SJSA1 (cell line): Measurements from ENCODE around the gene SYS1. TPM values are rescaled to one million over a fixed set of nuclear protein-coding genes. Genes with fewer than 3 reads are reported as not detected.
A peak's percentile ranks its signal among the peaks of the same experiment; 100 is the strongest.
"Not testable (repeated sequence)": the region's sequence is repeated elsewhere in the genome, so short reads cannot be mapped to it uniquely, and the experiment has no call there.

Experiments
- DNase-seq, 2 experiments: peaks; one replicate each; pipeline ENCODE4 v3.0.0-alpha.2; 2015 to 2020; ENCODE audit warnings: low spot score in 2 of 2, low read depth in 1 of 2
- H3K27ac ChIP-seq: fragments of 250-450 bp; sonication (Bioruptor Pico); 2 replicates; pipeline ENCODE4 v1.5.1; 2020; ENCODE audit warnings: mild to moderate bottlenecking, moderate library complexity
- H3K27me3 ChIP-seq: fragments of 250-450 bp; sonication (Bioruptor Pico); replicated peaks from 2 replicates; pipeline ENCODE4 v1.5.1; 2020; ENCODE audit warnings: mild to moderate bottlenecking, moderate library complexity
- H3K36me3 ChIP-seq: fragments of 250-450 bp; sonication (Bioruptor Pico); 2 replicates; pipeline ENCODE4 v1.5.1; 2020; ENCODE audit warnings: mild to moderate bottlenecking
- H3K4me1 ChIP-seq: fragments of 250-450 bp; sonication (Bioruptor Pico); replicated peaks from 2 replicates; pipeline ENCODE4 v1.6.1; 2021; ENCODE audit warnings: mild to moderate bottlenecking
- H3K4me3 ChIP-seq: fragments of 250-450 bp; sonication (Bioruptor Pico); 2 replicates; pipeline ENCODE4 v1.5.1; 2020; ENCODE audit warnings: mild to moderate bottlenecking
- H3K9me3 ChIP-seq: fragments of 250-450 bp; sonication (Bioruptor Pico); replicated peaks from 2 replicates; pipeline ENCODE4 v1.5.1; 2020; ENCODE audit warnings: mild to moderate bottlenecking
- total RNA-seq: library from RNA; depleted of rRNA; stranded (reverse); fragments of >200 nt; shearing (Covaris generic); gene quantifications from 2 replicates; pipeline ENCODE4 v1.2.3, GENCODE V29; 2014

Gene SYS1
- total RNA-seq, 1 experiment from 2014 or later, result 7.3 TPM

DNA sequence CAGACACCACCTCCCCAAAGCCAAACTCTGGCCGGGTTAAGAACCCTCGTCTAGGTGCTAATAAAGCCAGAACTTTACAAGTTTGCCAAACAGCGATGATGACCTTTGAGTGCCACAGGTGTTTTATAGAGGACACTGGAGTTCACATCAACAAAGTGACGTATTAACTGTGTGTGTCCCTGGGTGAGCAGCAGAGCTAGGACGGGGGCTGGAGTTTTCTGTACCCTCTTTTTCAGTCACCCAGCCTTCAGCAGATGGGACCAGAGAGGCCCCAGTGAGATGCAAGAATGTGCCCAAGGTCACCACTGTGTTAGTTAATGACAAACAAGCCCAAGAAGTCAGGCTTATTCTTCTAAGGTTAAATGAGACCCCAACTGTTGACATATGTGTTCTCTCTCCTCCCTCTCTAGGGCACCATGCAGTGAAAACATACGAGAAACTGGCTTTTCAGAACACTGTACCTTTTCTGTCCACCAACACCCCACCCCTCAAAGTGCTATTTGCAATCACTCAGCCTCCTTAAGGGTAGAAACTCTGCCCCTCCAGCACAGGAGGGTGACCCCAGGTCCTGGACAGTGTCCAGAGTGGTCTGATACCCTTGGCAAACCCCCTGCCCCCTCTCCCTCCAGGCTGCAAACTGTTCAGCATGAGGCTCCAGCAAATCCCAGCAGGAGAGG is 20.0 kb upstream of the SYS1 start:
- H3K4me3 ChIP-seq, result no peak overlapping the region
- no peak overlapping the region; the same call in 1 of the 2 replicates for H3K27ac ChIP-seq
- no peaks in the 10 kb centered on the region; the same call in 1 of the 2 replicates for H3K9me3 ChIP-seq
- H3K4me1 ChIP-seq, result peaks cover 89% of the 10 kb centered on the region
- no peak for DNase-seq
- H3K27me3 ChIP-seq, result no peaks in the 10 kb centered on the region
- H3K36me3 ChIP-seq, result peaks cover 71% of the 10 kb centered on the region

DNA sequence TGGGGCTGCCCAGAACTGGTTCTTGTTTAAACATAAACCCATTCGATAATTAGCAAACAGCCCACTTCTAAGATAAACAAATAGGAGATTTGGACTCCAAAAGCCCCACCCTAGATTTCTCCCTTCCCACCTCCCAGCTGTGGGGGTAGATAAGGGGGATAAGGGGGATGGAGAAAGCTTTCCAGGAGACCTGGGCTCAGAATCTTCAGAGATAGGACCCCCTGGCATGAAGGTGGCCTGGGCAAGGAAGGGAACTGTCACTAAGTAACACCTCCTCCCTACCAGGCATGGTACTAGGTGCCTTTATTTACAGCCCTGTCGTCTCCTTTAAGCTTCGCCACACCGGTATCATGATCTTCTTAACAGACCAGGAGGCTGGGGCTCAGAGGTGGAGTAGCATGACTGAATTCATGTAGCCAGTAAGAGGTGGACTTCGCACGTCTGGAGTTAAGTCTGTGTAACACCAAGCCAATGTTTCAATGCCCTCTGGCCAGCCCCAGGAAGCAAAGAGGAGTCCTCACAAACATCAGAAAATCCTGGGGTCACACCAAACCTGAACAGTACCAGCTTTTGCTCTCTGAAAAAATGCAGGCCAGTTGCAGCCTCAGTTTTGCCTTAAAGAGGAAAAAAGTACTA is 19.3 kb upstream of the SYS1 start:
- H3K27me3 ChIP-seq, result no peaks in the 10 kb centered on the region
- no peaks in the 10 kb centered on the region; the same call in 1 of the 2 replicates for H3K9me3 ChIP-seq
- peaks cover 85% of the 10 kb centered on the region for H3K4me1 ChIP-seq
- H3K4me3 ChIP-seq, result no peak overlapping the region
- peaks cover 67% of the 10 kb centered on the region for H3K36me3 ChIP-seq
- no peak for DNase-seq
- peak overlapping the region; percentile 81 for H3K27ac ChIP-seq

DNA sequence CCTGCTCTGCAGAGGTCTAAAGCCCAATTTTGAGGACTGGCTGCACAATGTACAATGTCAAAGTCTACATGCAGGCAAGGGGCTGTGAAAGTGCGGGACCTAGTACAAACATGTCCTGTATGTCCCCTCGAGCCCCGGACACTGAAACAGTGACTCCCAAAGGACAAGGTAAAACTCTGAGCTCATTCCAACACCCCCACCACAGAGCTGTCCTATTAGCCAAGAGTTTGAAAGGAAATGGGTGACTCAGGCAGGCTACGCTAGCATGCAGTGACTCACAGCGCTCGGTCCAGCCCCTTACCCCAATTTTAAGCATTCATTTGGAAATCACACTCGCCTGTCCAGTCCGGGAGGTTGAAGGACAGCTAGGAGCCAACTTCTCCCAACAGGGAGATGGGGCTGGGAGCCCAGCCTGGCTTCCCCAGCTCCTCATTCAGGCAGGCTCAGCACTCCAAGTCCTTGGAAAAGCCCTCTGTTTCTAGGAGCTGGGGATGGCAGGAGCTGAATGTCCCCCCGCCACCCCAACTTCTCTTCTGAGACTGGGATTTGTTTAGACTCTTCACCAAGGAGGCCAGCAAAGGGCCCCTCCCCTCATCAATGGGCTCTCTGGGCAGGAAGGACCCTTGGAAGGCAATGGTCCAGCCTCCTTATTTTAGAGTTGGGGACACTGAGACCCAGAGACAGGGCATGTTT is 18.6 kb upstream of the SYS1 start:
- Histone ChIP-seq H3K4me3 (0 out of 2 replicates have a peak overlapping the region, but pooled peaks have one; percentile 3), H3K4me1 (peaks cover 85% of the 10 kb centered on the region)

DNA sequence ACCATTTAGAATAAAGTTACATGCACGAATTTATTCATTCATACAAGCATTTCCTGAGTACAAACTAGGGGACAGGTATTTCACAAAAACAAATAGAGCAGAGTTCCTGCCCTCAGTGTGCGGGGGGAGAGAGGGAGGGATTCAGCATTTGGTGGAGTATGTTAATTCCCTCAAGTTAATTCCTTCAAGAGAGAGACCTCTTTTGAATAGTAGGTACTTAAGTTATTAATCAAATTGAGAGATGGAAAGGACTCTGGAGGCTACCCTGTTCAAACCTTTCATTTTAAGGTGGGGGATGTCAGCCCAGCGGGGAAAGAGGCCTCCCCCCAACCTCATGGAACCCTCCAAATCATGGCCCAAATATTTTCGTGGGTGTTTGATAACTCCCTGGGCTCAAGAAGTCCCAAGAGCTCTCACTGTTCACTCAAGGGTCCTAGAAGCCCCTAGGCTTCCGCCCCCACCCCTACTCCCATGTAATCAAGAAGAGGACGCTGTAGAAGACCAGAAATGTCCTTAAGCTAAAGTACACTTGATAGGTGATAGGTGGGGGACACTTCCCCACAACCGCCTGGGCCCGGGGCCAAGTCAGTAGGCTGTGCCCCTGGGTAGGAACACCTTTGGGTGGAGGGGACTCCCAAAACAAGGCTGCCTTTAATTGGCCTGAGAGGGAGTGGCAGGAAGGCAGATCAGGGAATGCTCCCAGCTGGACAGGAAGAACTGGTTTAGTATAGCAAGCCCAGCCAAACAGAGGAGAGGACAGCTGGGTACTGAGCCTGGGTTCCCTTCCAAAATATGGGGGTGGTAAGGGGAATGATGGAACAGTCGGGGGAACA is 17.6 kb upstream of the SYS1 start:
- Histone ChIP-seq H3K4me1 (peaks cover 80% of the 10 kb centered on the region), H3K4me3 (no peak overlapping the region), H3K36me3 (peaks cover 50% of the 10 kb centered on the region), H3K9me3 (no peaks in the 10 kb centered on the region; the same call in 1 of the 2 replicates), H3K27me3 (no peaks in the 10 kb centered on the region), H3K27ac (peak overlapping the region; percentile 81)
- no peak for DNase-seq

More for the DNA sequence above, 18.6 kb upstream of the SYS1 start:
- peak overlapping the region; percentile 81 for H3K27ac ChIP-seq
- H3K9me3 ChIP-seq, result no peaks in the 10 kb centered on the region; the same call in 1 of the 2 replicates
- H3K27me3 ChIP-seq, result no peaks in the 10 kb centered on the region
- peaks cover 60% of the 10 kb centered on the region for H3K36me3 ChIP-seq
- DNase-seq, result peak; percentile 77 to 87

DNA sequence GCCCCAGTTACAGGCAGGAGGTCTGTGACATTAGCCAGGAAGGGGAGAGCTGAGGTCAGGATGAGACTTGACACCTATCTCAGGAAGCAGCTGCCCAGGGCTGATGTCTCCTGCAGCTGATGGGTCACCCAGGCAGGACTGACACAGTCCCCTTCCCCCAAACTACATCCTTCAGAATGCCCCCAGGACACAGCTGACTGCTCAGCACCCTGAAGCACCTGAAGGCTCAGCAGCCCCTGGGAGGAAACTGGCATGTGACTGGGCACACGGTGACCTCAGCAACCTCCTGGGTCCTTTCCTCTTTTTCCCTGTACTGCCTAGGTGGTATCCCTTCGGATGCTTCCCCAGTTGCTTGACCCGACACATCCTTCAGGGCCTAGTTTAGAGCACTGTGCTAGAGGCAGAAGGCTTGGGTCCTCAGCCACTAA is 16.7 kb upstream of the SYS1 start:
- peaks cover 77% of the 10 kb centered on the region for H3K4me1 ChIP-seq
- peaks cover 41% of the 10 kb centered on the region for H3K36me3 ChIP-seq
- H3K4me3 ChIP-seq, result peak overlapping the region; percentile 85
- no peaks in the 10 kb centered on the region; the same call in 1 of the 2 replicates for H3K9me3 ChIP-seq
- no peak overlapping the region; the same call in 1 of the 2 replicates for H3K27ac ChIP-seq
- H3K27me3 ChIP-seq, result no peaks in the 10 kb centered on the region
- no peak for DNase-seq

DNA sequence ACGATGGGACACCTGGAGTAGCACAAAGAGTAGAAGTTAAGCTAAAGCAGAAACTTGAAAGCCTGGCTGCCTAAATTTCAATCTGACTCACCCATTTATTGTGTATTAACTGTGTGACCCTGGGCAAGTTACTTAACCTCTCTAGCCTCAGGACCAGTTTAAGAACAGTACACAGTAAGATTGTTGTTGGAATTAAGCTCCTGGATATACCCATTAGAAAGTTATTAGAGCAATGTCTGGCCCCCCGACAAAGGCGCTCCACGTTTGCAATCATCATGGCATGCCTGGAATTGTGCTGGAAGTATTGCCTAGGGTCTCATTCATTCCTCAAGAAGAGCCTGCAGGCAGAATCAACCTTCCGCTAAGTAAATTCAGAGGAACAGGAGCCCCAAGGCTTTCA is 16.1 kb upstream of the SYS1 start:
- no peaks in the 10 kb centered on the region for H3K27me3 ChIP-seq
- H3K27ac ChIP-seq, result peak overlapping the region; percentile 90
- DNase-seq, result no peak
- H3K36me3 ChIP-seq, result peaks cover 38% of the 10 kb centered on the region
- peak overlapping the region; percentile 85 for H3K4me3 ChIP-seq
- no peaks in the 10 kb centered on the region; the same call in 1 of the 2 replicates for H3K9me3 ChIP-seq
- peaks cover 73% of the 10 kb centered on the region for H3K4me1 ChIP-seq

DNA sequence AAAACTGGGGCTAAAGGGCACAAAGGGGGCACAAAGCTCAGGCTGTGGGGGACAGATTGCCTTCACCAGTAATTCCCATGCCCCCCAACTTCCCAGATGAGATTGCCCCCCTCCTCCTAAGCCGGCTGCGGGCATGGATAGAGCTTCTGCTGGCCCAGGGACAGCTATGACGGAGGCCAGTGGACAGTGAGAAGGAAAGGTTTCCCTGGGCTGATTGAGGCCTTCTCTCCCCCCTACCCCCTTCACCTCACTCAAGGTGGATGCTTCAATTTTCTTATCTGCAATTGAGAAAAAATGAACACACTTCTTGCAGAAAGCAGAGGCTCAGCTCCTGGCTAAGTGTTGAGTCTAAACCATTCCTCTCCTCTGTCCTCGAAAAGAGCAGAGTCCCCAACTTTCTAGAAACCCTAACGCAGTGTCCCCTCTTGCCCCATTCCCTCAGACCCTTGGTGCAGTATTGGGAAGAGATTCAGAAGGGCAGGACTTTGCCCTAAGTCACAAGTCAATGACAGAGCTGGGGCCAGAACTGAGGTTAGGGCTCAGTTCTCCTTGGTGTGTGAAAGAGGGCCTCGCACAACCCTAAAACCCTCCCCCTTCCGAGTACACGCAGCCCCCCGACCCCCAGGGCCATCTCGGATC is 15.5 kb upstream of the SYS1 start:
- DNase-seq, result no peak
- H3K27me3 ChIP-seq, result no peaks in the 10 kb centered on the region
- peak overlapping the region; percentile 90 for H3K27ac ChIP-seq
- no peaks in the 10 kb centered on the region; the same call in 1 of the 2 replicates for H3K9me3 ChIP-seq
- peak overlapping the region; percentile 85 for H3K4me3 ChIP-seq
- peaks cover 68% of the 10 kb centered on the region for H3K4me1 ChIP-seq
- H3K36me3 ChIP-seq, result peaks cover 35% of the 10 kb centered on the region

DNA sequence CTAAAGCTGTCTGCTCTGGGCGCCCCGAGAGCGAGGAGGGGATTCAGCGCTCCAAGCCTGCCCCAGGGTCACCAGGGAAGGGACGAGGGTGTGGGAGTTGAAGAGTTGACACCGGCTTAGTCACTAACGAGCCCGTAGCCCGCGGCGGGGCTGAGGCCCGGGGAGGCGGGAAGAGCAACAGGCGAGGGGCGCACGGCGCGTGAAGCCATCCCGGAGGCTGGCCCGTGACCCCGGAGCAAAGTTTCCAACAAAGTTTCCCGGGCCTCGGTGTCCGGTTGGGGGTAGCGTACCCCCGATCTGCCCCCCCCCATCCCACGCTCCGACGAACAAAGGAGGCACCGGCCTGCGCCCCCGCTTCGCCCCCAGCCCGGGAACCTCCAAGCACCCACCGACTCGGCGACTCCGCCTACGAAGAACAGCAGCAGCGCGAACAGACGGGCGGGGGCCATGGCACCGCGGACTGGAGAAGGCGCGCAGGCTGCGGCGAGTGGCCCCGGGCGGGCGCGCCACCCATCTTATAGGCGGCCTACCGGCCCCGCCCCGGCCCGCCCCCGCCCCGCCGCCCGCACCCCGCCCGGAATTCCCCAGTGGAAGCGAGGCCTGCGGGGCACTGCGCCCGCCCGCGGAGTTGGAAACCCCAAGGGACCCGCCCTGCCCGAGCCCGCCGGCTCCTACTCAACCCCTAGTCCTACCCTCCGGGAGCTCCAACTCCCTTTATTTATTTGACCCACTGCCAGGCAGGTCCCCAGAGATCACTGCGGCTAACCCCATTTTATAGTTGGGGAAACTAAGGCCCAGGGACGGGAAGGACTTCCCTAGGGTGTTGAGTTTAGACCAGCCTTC is 14.8 kb upstream of the SYS1 start, which contains the start of gene SDC4:
Gene SDC4 (minus strand): TSS at position 489 of the 843 bp plus-strand sequence. CDS start 40 bp downstream, at position 449.
- Histone ChIP-seq H3K4me3 (peak within 1 kb of the TSS; percentile 85), H3K9me3 (no peaks in the 10 kb centered on the region; the same call in 1 of the 2 replicates), H3K27me3 (no peaks in the 10 kb centered on the region), H3K4me1 (peaks cover 60% of the 10 kb centered on the region), H3K36me3 (peaks cover 30% of the 10 kb centered on the region), H3K27ac (peak within 1 kb of the TSS; percentile 90)
- DNase-seq, result peak; percentile 75 to 88

DNA sequence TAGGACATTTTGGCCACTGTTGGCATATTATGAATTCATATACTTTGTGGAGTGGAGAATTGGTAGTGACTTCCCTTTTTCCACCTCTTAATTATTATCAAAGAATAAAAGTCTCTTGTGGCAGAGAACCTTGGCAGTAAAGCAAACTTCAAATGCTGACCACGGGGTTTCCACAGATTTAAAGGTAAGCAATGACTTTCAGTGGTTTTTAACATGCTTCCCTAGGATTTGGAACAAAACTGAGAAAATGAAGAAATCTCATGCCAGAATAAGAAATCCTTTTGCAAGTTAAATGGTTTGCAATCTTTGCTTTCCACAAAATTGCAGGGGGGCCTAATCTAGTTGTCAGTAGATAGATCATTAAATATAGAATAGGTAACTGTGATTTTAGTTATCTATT is 12.7 kb upstream of the SYS1 start:
- Histone ChIP-seq H3K36me3 (peaks cover 12% of the 10 kb centered on the region), H3K27me3 (no peaks in the 10 kb centered on the region), H3K9me3 (no peaks in the 10 kb centered on the region; the same call in 1 of the 2 replicates), H3K4me3 (no peak overlapping the region), H3K4me1 (peaks cover 59% of the 10 kb centered on the region), H3K27ac (no peak overlapping the region)
- DNase-seq, result no peak

DNA sequence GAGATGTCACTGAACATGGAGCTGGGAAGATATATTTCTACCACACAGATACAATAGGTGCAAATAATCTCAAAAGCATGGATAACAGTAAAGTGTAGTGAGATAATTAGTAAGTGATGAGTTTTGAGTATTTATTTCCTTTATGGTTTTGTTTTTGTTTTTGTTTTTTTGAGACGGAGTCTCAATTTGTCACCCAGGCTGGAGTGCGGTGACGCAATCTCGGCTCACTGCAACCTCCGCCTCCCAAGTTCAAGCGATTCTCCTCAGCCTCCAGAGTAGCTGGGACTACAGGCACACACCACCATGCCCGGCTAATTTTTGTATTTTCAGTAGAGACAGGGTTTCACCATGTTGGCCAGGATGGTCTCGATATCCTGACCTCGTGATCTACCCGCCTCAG is 12.2 kb upstream of the SYS1 start:
- H3K9me3 ChIP-seq, DNase-seq, H3K4me3 ChIP-seq, H3K27me3 ChIP-seq, H3K27ac ChIP-seq: not testable (repeated sequence)
- Histone ChIP-seq H3K36me3 (peaks cover 12% of the 10 kb centered on the region), H3K4me1 (peaks cover 59% of the 10 kb centered on the region)

DNA sequence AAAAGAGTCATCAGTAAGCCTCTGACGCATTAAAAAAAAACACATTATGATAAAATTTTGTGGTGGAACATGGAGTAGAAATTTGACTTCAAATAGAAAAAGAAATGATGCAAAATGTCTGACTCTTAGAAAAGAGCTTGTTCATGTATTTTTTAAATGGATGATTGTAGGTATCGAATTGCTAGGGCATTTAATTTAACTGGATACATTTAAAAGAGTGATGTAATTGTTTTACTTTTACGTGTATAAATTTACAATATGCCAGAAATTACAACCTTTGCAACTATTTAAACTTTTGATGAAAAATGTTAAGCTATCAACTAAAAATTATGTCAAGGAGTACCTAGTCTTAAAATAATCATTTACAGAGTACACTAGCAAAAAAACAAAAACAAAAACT is 10.2 kb upstream of the SYS1 start:
- Histone ChIP-seq H3K27me3 (no peaks in the 10 kb centered on the region), H3K27ac (no peak overlapping the region), H3K4me3 (no peak overlapping the region), H3K36me3 (peaks cover 4% of the 10 kb centered on the region), H3K9me3 (no peaks in the 10 kb centered on the region; the same call in 1 of the 2 replicates), H3K4me1 (peaks cover 49% of the 10 kb centered on the region)
- no peak for DNase-seq

DNA sequence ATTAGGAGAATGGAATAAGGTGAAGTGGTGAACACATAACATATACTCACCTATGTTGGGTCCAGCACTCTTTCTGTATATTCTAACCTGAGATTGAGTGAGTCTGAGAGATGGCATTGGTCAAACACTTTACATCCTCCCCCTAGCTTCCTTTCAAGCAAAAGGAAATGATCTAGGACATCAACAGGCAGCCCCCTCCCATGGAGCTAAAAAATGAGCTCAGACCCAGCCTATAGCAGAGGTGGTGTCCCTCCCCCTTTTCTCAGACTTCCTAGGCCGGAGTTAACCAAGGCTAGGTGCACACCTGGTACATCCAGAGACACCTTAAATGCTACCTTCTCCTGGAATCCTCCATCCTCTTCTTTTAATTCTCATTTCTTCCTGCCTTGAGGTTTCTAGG is 9.2 kb upstream of the SYS1 start:
- Histone ChIP-seq H3K27ac (no peak overlapping the region), H3K36me3 (no peaks in the 10 kb centered on the region), H3K4me1 (peaks cover 54% of the 10 kb centered on the region), H3K27me3 (no peaks in the 10 kb centered on the region), H3K4me3 (no peak overlapping the region), H3K9me3 (no peaks in the 10 kb centered on the region)
- no peak for DNase-seq
